Measurements from ENCODE around the gene TVP23C.

- TF ChIP-seq SRSF9 (IDR thresholded peaks at IDR 0.05; ENCODE audit: borderline replicate concordance, low read depth, low read length) (no peak), HMG20B (CRISPR knock-in tag; IDR thresholded peaks at IDR 0.05) (no peak), E2F6 (IDR thresholded peaks at IDR 0.05; ENCODE audit: borderline replicate concordance in 1 of 2, extremely low read depth in 1 of 2, insufficient read depth in 1 of 2, insufficient read length in 1 of 2, low read depth in 1 of 2, low read length in 1 of 2, poor library complexity in 1 of 2, severe bottlenecking in 1 of 2) (no peak), ZFX (CRISPR knock-in tag; IDR thresholded peaks at IDR 0.05) (no peak)
Measured at GRCh38 chr17:15457723-15458094, 105.6 kb downstream of the TVP23C start.

Data from K562 (cell line).